Smooth muscle cell (in vitro differentiated cells): Measurements from ENCODE around the gene UBASH3B. TPM values are rescaled to one million over a fixed set of nuclear protein-coding genes. Genes with fewer than 3 reads are reported as not detected.

Experiments used
- DNase-seq: peaks from one replicate; lab custom pipeline; 2025; ENCODE audit not compliant: unreplicated experiment; lab: John Stamatoyannopoulos, UW
- H2AFZ ChIP-seq: fragments of 200-600 bp; sonication (generic); 2 replicates; pipeline ENCODE4 v1.6.0; 2016; ENCODE audit warnings: antibody characterized with exemption, low read depth, mild to moderate bottlenecking
- H3F3A ChIP-seq: fragments of 200-600 bp; sonication (generic); 2 replicates; pipeline ENCODE4 v1.6.0; 2017; ENCODE audit warnings: antibody characterized with exemption, low read depth
- H3K27ac ChIP-seq: fragments of 200-600 bp; sonication (generic); 2 replicates; pipeline ENCODE4 v1.5.1; 2016; ENCODE audit warnings: low read depth, mild to moderate bottlenecking
- H3K27me3 ChIP-seq: fragments of 200-600 bp; sonication (generic); 2 replicates; pipeline ENCODE4 v1.6.1; 2016; ENCODE audit warnings: low read depth, mild to moderate bottlenecking
- H3K36me3 ChIP-seq: fragments of 200-600 bp; sonication (generic); 2 replicates; pipeline ENCODE4 v1.5.1; 2016; ENCODE audit warnings: low read depth
- H3K4me1 ChIP-seq: fragments of 200-600 bp; sonication (generic); 2 replicates; pipeline ENCODE4 v1.5.1; 2016; ENCODE audit warnings: low read depth
- H3K4me2 ChIP-seq: fragments of 200-600 bp; sonication (generic); 2 replicates; pipeline ENCODE4 v1.6.0; 2016; ENCODE audit warnings: mild to moderate bottlenecking
- H3K4me3 ChIP-seq: fragments of 200-600 bp; sonication (generic); 2 replicates; pipeline ENCODE4 v1.5.1; 2016; ENCODE audit warnings: mild to moderate bottlenecking
- H3K79me2 ChIP-seq: fragments of 200-600 bp; sonication (generic); 2 replicates; pipeline ENCODE4 v1.6.0; 2016; ENCODE audit warnings: low read depth, mild to moderate bottlenecking
- H3K9ac ChIP-seq: fragments of 200-600 bp; sonication (generic); 2 replicates; pipeline ENCODE4 v1.6.0; 2016; ENCODE audit warnings: low read depth
- H3K9me3 ChIP-seq: fragments of 200-600 bp; sonication (generic); replicated peaks from 2 replicates; pipeline ENCODE4 v1.5.1; 2016; ENCODE audit warnings: low read depth
- H4K20me1 ChIP-seq: fragments of 200-600 bp; sonication (generic); 2 replicates; pipeline ENCODE4 v1.6.0; 2016; ENCODE audit warnings: low read depth
- CTCF ChIP-seq: fragments of 200-600 bp; sonication (generic); IDR thresholded peaks from 2 replicates; pipeline ENCODE4 v1.5.1; 2017; ENCODE audit warnings: borderline replicate concordance, mild to moderate bottlenecking, antibody characterized with exemption; ENCODE audit not compliant: insufficient read depth, poor library complexity, severe bottlenecking
- WGBS: methylation state at CpG from one replicate; pipeline ENCODE4 v1.1.7; 2016; ENCODE audit warnings: low lambda C conversion rate; 5-methylcytosine and 5-hydroxymethylcytosine counted together
- polyA plus RNA-seq: library from polyadenylated mRNA; unstranded; fragments of >200 nt; fragmentation: Nextera tagmentation; extraction: Ambion mirVana; gene quantifications from 2 replicates; pipeline ENCODE4 v1.2.1, GENCODE V29; 2016
- total RNA-seq: library from RNA; depleted of rRNA; stranded (reverse); fragments of >200 nt; gene quantifications from 2 replicates; pipeline ENCODE4 v1.2.3, GENCODE V29; 2014

UBASH3B gene
- total and polyA plus RNA-seq, 2 experiments from 2014 or later: 15.8 to 30.5 TPM

- Histone ChIP-seq H3F3A (peaks cover 14% of the 10 kb centered on the region), H3K36me3 (no peaks in the 10 kb centered on the region), H2AFZ (no peak overlapping the region), H3K27me3 (no peaks in the 10 kb centered on the region), H3K79me2 (peaks cover 35% of the 10 kb centered on the region), H3K27ac (no peak overlapping the region), H3K9me3 (no peaks in the 10 kb centered on the region), H4K20me1 (peaks cover 15% of the 10 kb centered on the region), H3K4me2 (no peak overlapping the region), H3K4me1 (no peaks in the 10 kb centered on the region), H3K9ac (no peak overlapping the region), H3K4me3 (no peak overlapping the region)
- DNase-seq: no peak
- TF ChIP-seq CTCF: no peak
- 97% methylated on average over 3 of the region's 3 CpGs for WGBS
Measured at GRCh38 chr11:122681070-122681469, 25.5 kb downstream of the UBASH3B start.

- DNase-seq: no peak
- Histone ChIP-seq H4K20me1 (peaks cover 15% of the 10 kb centered on the region), H3K36me3 (no peaks in the 10 kb centered on the region), H3K9ac (no peak overlapping the region), H2AFZ (no peak overlapping the region), H3K4me1 (no peaks in the 10 kb centered on the region), H3K4me2 (no peak overlapping the region), H3F3A (peaks cover 14% of the 10 kb centered on the region), H3K27me3 (no peaks in the 10 kb centered on the region), H3K79me2 (peaks cover 35% of the 10 kb centered on the region), H3K4me3 (no peak overlapping the region), H3K9me3 (no peaks in the 10 kb centered on the region), H3K27ac (no peak overlapping the region)
- no peak for TF ChIP-seq CTCF
- 30% methylated on average over 7 of the region's 7 CpGs for WGBS
Measured at GRCh38 chr11:122681735-122682134, 26.2 kb downstream of the UBASH3B start.

DNA sequence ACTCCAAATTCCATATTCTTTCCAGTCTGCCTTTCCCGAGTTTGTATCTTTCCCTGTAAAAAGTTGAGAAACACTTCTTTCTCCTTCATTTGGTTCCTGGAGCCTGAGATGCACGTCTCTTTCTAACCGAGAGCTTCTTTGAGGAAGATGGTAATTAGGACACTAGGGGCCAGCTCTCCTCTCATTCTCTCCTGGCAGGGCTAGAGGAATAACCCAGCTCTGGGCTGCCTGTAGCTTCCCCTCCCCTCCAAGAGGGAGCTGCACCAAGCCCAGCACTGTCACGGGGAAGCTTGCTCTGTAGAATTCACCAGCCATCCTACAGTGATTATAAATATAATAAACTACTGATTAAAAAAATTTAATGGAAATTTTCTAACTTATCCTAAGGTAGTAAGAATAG is 26.9 kb downstream of the UBASH3B start:
- H2AFZ ChIP-seq: no peak overlapping the region
- WGBS: 73% methylated on average over 4 of the region's 4 CpGs
- no peak overlapping the region for H3K4me3 ChIP-seq
- no peaks in the 10 kb centered on the region for H3K27me3 ChIP-seq
- no peaks in the 10 kb centered on the region for H3K9me3 ChIP-seq
- peaks cover 11% of the 10 kb centered on the region for H4K20me1 ChIP-seq
- H3K4me2 ChIP-seq: no peak overlapping the region
- no peak for TF ChIP-seq CTCF
- peaks cover 14% of the 10 kb centered on the region for H3F3A ChIP-seq
- no peak overlapping the region for H3K27ac ChIP-seq
- H3K79me2 ChIP-seq: peaks cover 32% of the 10 kb centered on the region
- H3K9ac ChIP-seq: no peak overlapping the region
- no peaks in the 10 kb centered on the region for H3K36me3 ChIP-seq
- H3K4me1 ChIP-seq: no peaks in the 10 kb centered on the region
- no peak for DNase-seq

DNA sequence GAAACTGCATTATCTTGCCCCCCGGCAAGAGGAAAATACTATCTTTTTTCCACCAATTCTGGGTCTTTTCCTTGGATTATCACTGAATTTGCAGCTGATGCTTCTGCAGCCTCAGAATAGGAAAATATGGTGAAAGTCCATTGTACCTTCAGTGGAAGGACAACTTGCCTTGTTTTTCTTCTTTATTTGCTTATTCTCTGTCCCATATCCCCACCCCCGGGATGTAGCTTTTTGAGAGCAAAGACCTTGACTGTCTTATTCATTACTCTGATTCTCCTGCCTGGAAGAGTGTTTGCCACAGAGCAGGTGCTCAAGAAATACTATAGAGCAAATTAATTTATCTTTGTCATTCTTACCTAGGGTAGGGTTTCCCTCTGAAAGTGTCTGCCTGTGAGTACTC is 29.5 kb downstream of the UBASH3B start:
- no peaks in the 10 kb centered on the region for H3K27me3 ChIP-seq
- no peaks in the 10 kb centered on the region for H3K36me3 ChIP-seq
- H3K4me2 ChIP-seq: no peak overlapping the region
- WGBS: 85% methylated on average over 2 of the region's 2 CpGs
- H3K9ac ChIP-seq: no peak overlapping the region
- no peak for TF ChIP-seq CTCF
- no peak overlapping the region for H2AFZ ChIP-seq
- peaks cover 38% of the 10 kb centered on the region for H3K79me2 ChIP-seq
- H3K4me3 ChIP-seq: no peak overlapping the region
- peaks cover 11% of the 10 kb centered on the region for H4K20me1 ChIP-seq
- H3K27ac ChIP-seq: peak overlapping the region; percentile 90
- no peaks in the 10 kb centered on the region for H3K4me1 ChIP-seq
- peaks cover 14% of the 10 kb centered on the region for H3F3A ChIP-seq
- no peak for DNase-seq
- no peaks in the 10 kb centered on the region for H3K9me3 ChIP-seq
